Activated CD8-positive, alpha-beta memory T cell treated with anti-CD3 and anti-CD28 coated beads, Interleukin-2, amount 50 U/mL, for 24 hours (primary cell): Measurements from ENCODE around the gene LSS.

Source experiments
- DNase-seq: peaks from one replicate; pipeline ENCODE4 v3.0.0-alpha.2; 2020; ENCODE audit errors: extremely low read depth

Gene LSS

GRCh38 chr21:46168659-46169386 lies 59.8 kb downstream of the LSS start:
- DNase-seq = no peak

GRCh38 chr21:46168238-46168637 lies 60.3 kb downstream of the LSS start:
- no peak for DNase-seq

GRCh38 chr21:46165098-46165497 lies 63.5 kb downstream of the LSS start:
- DNase-seq = no peak

- DNase-seq = no peak
Measured at GRCh38 chr21:46163380-46163779, 65.2 kb downstream of the LSS start.

- no peak for DNase-seq
Measured at GRCh38 chr21:46161633-46162592, 66.7 kb downstream of the LSS start.

GRCh38 chr21:46160907-46161632 lies 67.5 kb downstream of the LSS start:
- DNase-seq = no peak

- no peak for DNase-seq
Measured at GRCh38 chr21:46160657-46160906, 68.0 kb downstream of the LSS start.

GRCh38 chr21:46159841-46160656 lies 68.5 kb downstream of the LSS start:
- no peak for DNase-seq

GRCh38 chr21:46159390-46159789 lies 69.2 kb downstream of the LSS start:
- DNase-seq = no peak

- no peak for DNase-seq
Measured at GRCh38 chr21:46158666-46159300, 69.8 kb downstream of the LSS start.

- DNase-seq = no peak
Measured at GRCh38 chr21:46157987-46158451, 70.6 kb downstream of the LSS start.

- no peak for DNase-seq
Measured at GRCh38 chr21:46157396-46157986, 71.1 kb downstream of the LSS start.

- DNase-seq = no peak
Measured at GRCh38 chr21:46156678-46157077, 71.9 kb downstream of the LSS start.

GRCh38 chr21:46156378-46156645 lies 72.3 kb downstream of the LSS start:
- no peak for DNase-seq

- DNase-seq = no peak
Measured at GRCh38 chr21:46155514-46156377, 72.8 kb downstream of the LSS start, which contains the start of gene FTCD. FTCD (minus strand) TSS chr21:46155579; CDS start chr21:46155523, 56 bp downstream.

GRCh38 chr21:46154955-46155513 lies 73.5 kb downstream of the LSS start:
- no peak for DNase-seq

GRCh38 chr21:46154155-46154954 lies 74.2 kb downstream of the LSS start:
- no peak for DNase-seq

GRCh38 chr21:46153247-46154154 lies 75.1 kb downstream of the LSS start:
- DNase-seq = no peak
